ENCODE results near the gene CDK15. TPM values are rescaled to one million over a fixed set of nuclear protein-coding genes. Genes with fewer than 3 reads are reported as not detected.

CDK15 gene
- total RNA-seq, 1 experiment from 2014 or later = not detected

DNA sequence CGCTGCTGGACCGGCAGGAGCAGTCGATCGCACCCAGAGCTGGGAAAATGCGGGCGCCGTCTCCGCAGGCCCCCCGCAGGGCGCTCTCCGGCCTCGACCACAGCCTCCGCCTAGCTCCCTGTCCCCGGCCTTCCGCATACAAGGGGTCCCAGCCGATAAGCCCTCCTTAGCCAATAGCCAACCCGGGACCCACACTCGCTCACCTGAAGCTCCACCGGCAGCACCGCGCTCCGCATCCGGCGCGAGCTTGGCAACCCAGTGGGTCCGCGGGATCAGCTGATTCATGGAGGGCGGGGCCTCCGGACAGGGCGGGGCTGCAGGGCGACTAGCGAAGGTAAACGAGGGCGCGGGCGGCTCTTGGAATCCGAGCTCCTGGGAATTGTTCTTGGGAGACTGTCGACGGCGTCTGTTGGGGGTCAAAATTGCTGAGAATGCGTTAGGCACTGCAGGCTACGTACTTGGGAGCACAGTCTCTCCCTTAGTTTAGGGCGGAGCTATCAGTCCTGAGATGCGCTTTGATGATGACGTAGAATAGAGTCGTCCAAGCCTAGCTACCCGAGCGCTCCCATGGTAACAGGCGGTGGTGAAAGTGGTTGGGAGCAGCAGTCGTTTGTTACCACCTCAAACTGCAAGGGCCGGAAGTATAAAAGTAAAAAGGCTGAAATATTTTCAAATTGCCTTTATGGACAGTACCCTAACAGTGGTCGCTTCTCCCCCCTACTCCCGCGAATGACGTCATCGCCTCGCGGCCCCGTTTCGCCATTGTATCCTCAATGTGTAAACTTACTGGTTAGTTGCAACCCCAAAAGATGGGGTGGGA is 25.5 kb upstream of the CDK15 start, which contains the start of gene ALS2 (continued):
- no peak for TF ChIP-seq JAZF1 (CRISPR knock-in tag; IDR thresholded peaks at IDR 0.05)
- no peak for TF ChIP-seq TEAD4 (CRISPR knock-in tag; IDR thresholded peaks at IDR 0.05)
- TF ChIP-seq, protein P1, sequence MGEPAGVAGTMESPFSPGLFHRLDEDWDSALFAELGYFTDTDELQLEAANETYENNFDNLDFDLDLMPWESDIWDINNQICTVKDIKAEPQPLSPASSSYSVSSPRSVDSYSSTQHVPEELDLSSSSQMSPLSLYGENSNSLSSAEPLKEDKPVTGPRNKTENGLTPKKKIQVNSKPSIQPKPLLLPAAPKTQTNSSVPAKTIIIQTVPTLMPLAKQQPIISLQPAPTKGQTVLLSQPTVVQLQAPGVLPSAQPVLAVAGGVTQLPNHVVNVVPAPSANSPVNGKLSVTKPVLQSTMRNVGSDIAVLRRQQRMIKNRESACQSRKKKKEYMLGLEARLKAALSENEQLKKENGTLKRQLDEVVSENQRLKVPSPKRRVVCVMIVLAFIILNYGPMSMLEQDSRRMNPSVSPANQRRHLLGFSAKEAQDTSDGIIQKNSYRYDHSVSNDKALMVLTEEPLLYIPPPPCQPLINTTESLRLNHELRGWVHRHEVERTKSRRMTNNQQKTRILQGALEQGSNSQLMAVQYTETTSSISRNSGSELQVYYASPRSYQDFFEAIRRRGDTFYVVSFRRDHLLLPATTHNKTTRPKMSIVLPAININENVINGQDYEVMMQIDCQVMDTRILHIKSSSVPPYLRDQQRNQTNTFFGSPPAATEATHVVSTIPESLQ (CRISPR knock-in tag; IDR thresholded peaks at IDR 0.05) = no peak
- TF ChIP-seq FOXJ3 (CRISPR knock-in tag; IDR thresholded peaks at IDR 0.05; ENCODE audit: borderline replicate concordance) = no peak
- TF ChIP-seq, protein P2, sequence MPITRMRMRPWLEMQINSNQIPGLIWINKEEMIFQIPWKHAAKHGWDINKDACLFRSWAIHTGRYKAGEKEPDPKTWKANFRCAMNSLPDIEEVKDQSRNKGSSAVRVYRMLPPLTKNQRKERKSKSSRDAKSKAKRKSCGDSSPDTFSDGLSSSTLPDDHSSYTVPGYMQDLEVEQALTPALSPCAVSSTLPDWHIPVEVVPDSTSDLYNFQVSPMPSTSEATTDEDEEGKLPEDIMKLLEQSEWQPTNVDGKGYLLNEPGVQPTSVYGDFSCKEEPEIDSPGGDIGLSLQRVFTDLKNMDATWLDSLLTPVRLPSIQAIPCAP (CRISPR knock-in tag; IDR thresholded peaks at IDR 0.05) = no peak
- no peak for TF ChIP-seq NFATC4 (CRISPR knock-in tag; IDR thresholded peaks at IDR 0.05)
- TF ChIP-seq, protein P3, sequence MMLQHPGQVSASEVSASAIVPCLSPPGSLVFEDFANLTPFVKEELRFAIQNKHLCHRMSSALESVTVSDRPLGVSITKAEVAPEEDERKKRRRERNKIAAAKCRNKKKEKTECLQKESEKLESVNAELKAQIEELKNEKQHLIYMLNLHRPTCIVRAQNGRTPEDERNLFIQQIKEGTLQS (CRISPR knock-in tag; conservative IDR thresholded peaks at IDR 0.05) = no peak
- TF ChIP-seq, protein P4, sequence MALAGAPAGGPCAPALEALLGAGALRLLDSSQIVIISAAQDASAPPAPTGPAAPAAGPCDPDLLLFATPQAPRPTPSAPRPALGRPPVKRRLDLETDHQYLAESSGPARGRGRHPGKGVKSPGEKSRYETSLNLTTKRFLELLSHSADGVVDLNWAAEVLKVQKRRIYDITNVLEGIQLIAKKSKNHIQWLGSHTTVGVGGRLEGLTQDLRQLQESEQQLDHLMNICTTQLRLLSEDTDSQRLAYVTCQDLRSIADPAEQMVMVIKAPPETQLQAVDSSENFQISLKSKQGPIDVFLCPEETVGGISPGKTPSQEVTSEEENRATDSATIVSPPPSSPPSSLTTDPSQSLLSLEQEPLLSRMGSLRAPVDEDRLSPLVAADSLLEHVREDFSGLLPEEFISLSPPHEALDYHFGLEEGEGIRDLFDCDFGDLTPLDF (CRISPR knock-in tag; IDR thresholded peaks at IDR 0.05) = no peak
- no peak for TF ChIP-seq MXD4 (CRISPR knock-in tag; IDR thresholded peaks at IDR 0.05; ENCODE audit: borderline replicate concordance)
- no peak for TF ChIP-seq SMAD4 (CRISPR knock-in tag; IDR thresholded peaks at IDR 0.05)
- TF ChIP-seq, protein P5, sequence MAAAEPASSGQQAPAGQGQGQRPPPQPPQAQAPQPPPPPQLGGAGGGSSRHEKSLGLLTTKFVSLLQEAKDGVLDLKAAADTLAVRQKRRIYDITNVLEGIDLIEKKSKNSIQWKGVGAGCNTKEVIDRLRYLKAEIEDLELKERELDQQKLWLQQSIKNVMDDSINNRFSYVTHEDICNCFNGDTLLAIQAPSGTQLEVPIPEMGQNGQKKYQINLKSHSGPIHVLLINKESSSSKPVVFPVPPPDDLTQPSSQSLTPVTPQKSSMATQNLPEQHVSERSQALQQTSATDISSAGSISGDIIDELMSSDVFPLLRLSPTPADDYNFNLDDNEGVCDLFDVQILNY (CRISPR knock-in tag; IDR thresholded peaks at IDR 0.05) = peak; percentile 68
- peak; percentile 44; the same call in 1 of the 2 replicates for TF ChIP-seq NFE2L1 (CRISPR knock-in tag; IDR thresholded peaks at IDR 0.05)
- 0 out of 2 replicates have a peak, but pooled peaks have one; percentile 27 for TF ChIP-seq FOXK1 (CRISPR knock-in tag; IDR thresholded peaks at IDR 0.05)
- TF ChIP-seq, protein P6, sequence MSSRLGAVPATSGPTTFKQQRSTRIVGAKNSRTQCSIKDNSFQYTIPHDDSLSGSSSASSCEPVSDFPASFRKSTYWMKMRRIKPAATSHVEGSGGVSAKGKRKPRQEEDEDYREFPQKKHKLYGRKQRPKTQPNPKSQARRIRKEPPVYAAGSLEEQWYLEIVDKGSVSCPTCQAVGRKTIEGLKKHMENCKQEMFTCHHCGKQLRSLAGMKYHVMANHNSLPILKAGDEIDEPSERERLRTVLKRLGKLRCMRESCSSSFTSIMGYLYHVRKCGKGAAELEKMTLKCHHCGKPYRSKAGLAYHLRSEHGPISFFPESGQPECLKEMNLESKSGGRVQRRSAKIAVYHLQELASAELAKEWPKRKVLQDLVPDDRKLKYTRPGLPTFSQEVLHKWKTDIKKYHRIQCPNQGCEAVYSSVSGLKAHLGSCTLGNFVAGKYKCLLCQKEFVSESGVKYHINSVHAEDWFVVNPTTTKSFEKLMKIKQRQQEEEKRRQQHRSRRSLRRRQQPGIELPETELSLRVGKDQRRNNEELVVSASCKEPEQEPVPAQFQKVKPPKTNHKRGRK (CRISPR knock-in tag; IDR thresholded peaks at IDR 0.05; ENCODE audit: borderline replicate concordance) = no peak
- TF ChIP-seq CREB1 (CRISPR knock-in tag; IDR thresholded peaks at IDR 0.05) = no peak
- no peak for TF ChIP-seq RORB (CRISPR knock-in tag; IDR thresholded peaks at IDR 0.05)
- TF ChIP-seq NFYB (CRISPR knock-in tag; conservative IDR thresholded peaks at IDR 0.05; ENCODE audit: low read depth) = no peak; the same call in 1 of the 2 replicates
- TF ChIP-seq, protein P7, sequence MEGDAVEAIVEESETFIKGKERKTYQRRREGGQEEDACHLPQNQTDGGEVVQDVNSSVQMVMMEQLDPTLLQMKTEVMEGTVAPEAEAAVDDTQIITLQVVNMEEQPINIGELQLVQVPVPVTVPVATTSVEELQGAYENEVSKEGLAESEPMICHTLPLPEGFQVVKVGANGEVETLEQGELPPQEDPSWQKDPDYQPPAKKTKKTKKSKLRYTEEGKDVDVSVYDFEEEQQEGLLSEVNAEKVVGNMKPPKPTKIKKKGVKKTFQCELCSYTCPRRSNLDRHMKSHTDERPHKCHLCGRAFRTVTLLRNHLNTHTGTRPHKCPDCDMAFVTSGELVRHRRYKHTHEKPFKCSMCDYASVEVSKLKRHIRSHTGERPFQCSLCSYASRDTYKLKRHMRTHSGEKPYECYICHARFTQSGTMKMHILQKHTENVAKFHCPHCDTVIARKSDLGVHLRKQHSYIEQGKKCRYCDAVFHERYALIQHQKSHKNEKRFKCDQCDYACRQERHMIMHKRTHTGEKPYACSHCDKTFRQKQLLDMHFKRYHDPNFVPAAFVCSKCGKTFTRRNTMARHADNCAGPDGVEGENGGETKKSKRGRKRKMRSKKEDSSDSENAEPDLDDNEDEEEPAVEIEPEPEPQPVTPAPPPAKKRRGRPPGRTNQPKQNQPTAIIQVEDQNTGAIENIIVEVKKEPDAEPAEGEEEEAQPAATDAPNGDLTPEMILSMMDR (IDR thresholded peaks at IDR 0.05) = no peak
- TF ChIP-seq ZNF219 (CRISPR knock-in tag; IDR thresholded peaks at IDR 0.05; ENCODE audit: borderline replicate concordance) = no peak; the same call in 1 of the 2 replicates
- TF ChIP-seq TP53 (CRISPR knock-in tag; IDR thresholded peaks at IDR 0.05) = 0 out of 2 replicates have a peak, but pooled peaks have one; percentile 38
- no peak for TF ChIP-seq PRRX2 (CRISPR knock-in tag; IDR thresholded peaks at IDR 0.05)
- TF ChIP-seq ZNF263 (CRISPR knock-in tag; IDR thresholded peaks at IDR 0.05; ENCODE audit: low read depth) = no peak
- TF ChIP-seq HMGA2 (CRISPR knock-in tag; IDR thresholded peaks at IDR 0.05) = no peak
- no peak for TF ChIP-seq SMAD3 (CRISPR knock-in tag; IDR thresholded peaks at IDR 0.05; ENCODE audit: borderline replicate concordance)
- TF ChIP-seq, protein P8, sequence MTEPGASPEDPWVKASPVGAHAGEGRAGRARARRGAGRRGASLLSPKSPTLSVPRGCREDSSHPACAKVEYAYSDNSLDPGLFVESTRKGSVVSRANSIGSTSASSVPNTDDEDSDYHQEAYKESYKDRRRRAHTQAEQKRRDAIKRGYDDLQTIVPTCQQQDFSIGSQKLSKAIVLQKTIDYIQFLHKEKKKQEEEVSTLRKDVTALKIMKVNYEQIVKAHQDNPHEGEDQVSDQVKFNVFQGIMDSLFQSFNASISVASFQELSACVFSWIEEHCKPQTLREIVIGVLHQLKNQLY (CRISPR knock-in tag; IDR thresholded peaks at IDR 0.05) = no peak
- TF ChIP-seq, protein P9, sequence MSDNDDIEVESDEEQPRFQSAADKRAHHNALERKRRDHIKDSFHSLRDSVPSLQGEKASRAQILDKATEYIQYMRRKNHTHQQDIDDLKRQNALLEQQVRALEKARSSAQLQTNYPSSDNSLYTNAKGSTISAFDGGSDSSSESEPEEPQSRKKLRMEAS (CRISPR knock-in tag; IDR thresholded peaks at IDR 0.05) = peak; percentile 45
- TF ChIP-seq IRF2 (CRISPR knock-in tag; IDR thresholded peaks at IDR 0.05; ENCODE audit: borderline replicate concordance, low read depth) = no peak
- no peak for TF ChIP-seq NR3C1 (CRISPR knock-in tag; conservative IDR thresholded peaks at IDR 0.05; ENCODE audit: low read depth)
- no peak for TF ChIP-seq EMX1 (CRISPR knock-in tag; IDR thresholded peaks at IDR 0.05)

Measured in WTC11 (cell line).